Activated T-helper 1 cell treated with Interleukin-2 at 50 U/mL for 16 hours (primary cell): ENCODE measurements around the gene EEIG1.
"Not testable (repeated sequence)": the region's sequence is repeated elsewhere in the genome, so short reads cannot be mapped to it uniquely, and the experiment has no call there.

Source experiments
- DNase-seq: peaks from one replicate; pipeline ENCODE4 v3.0.0-alpha.2; 2020; ENCODE audit warnings: low read depth

The EEIG1 gene

GRCh38 chr9:127980706-127981558 lies at the start of gene EEIG1:
Gene EEIG1 (minus strand): TSS chr9:127980989. CDS start chr9:127980137, 852 bp downstream.
- peak; percentile 98 for DNase-seq

GRCh38 chr9:128027705-128028104 lies 46.9 kb upstream of the EEIG1 start:
- DNase-seq, result no peak

GRCh38 chr9:128026773-128027541 lies 46.2 kb upstream of the EEIG1 start:
- DNase-seq, result no peak

- DNase-seq, result peak; percentile 73
Observed at GRCh38 chr9:128026255-128026772, 45.5 kb upstream of the EEIG1 start.

- DNase-seq, result no peak
Observed at GRCh38 chr9:128025736-128026135, 44.9 kb upstream of the EEIG1 start.

- DNase-seq, result no peak
Observed at GRCh38 chr9:128024761-128025308, 44.0 kb upstream of the EEIG1 start.

- not testable (repeated sequence) for DNase-seq
Observed at GRCh38 chr9:128023671-128024070, 42.9 kb upstream of the EEIG1 start.

- DNase-seq, result no peak
Observed at GRCh38 chr9:128022886-128023285, 42.1 kb upstream of the EEIG1 start.

- no peak for DNase-seq
Observed at GRCh38 chr9:128021098-128021497, 40.3 kb upstream of the EEIG1 start.

- no peak for DNase-seq
Observed at GRCh38 chr9:128020692-128021091, 39.9 kb upstream of the EEIG1 start.

- no peak for DNase-seq
Observed at GRCh38 chr9:128015696-128016095, 34.9 kb upstream of the EEIG1 start.

GRCh38 chr9:128011071-128011817 lies 30.5 kb upstream of the EEIG1 start:
- DNase-seq, result no peak

- DNase-seq, result no peak
Observed at GRCh38 chr9:128009639-128010038, 28.9 kb upstream of the EEIG1 start.

GRCh38 chr9:128008171-128008570 lies 27.4 kb upstream of the EEIG1 start:
- DNase-seq, result no peak

GRCh38 chr9:128007566-128008138 lies 26.9 kb upstream of the EEIG1 start:
- peak; percentile 86 for DNase-seq

GRCh38 chr9:128006332-128006996 lies 25.7 kb upstream of the EEIG1 start:
- no peak for DNase-seq

- no peak for DNase-seq
Observed at GRCh38 chr9:128005923-128006322, 25.1 kb upstream of the EEIG1 start.

- no peak for DNase-seq
Observed at GRCh38 chr9:128003966-128004604, 23.3 kb upstream of the EEIG1 start.

- no peak for DNase-seq
Observed at GRCh38 chr9:128002959-128003358, 22.2 kb upstream of the EEIG1 start.

GRCh38 chr9:128001779-128002298 lies 21.1 kb upstream of the EEIG1 start:
- DNase-seq, result no peak
